Mesenchymal stem cell (in vitro differentiated cells and primary cell): Measurements from ENCODE around the gene AHSG. TPM values are rescaled to one million over a fixed set of nuclear protein-coding genes. Genes with fewer than 3 reads are reported as not detected.

Experiments
- DNase-seq: peaks from one replicate; pipeline ENCODE4 v3.0.0-alpha.2; 2013
- H2AFZ ChIP-seq: one replicate; pipeline ENCODE4 v1.6.1; 2013; ENCODE audit warnings: low read depth, mild to moderate bottlenecking, control low read depth, inconsistent platforms, low read length, moderate library complexity
- H2AK5ac ChIP-seq: 2 replicates; pipeline ENCODE4 v1.6.1; 2013; ENCODE audit warnings: low read length, moderate library complexity, mild to moderate bottlenecking, inconsistent platforms; ENCODE audit not compliant: severe bottlenecking
- H2BK120ac ChIP-seq: one replicate; pipeline ENCODE4 v1.6.1; 2013; ENCODE audit warnings: low read depth, mild to moderate bottlenecking, inconsistent platforms, low read length, moderate library complexity
- H2BK12ac ChIP-seq, 2 experiments: one replicate each; pipeline ENCODE4 v1.6.1; 2013; ENCODE audit warnings: inconsistent platforms in 2 of 2, low read length in 2 of 2, mild to moderate bottlenecking in 2 of 2, moderate library complexity in 2 of 2, control low read depth in 1 of 2
- H2BK15ac ChIP-seq: one replicate; pipeline ENCODE4 v1.6.1; 2013; ENCODE audit warnings: mild to moderate bottlenecking, low read depth, inconsistent platforms; ENCODE audit not compliant: poor library complexity, severe bottlenecking
- H2BK5ac ChIP-seq: 2 replicates; pipeline ENCODE4 v1.6.1; 2013; ENCODE audit warnings: low read depth, mild to moderate bottlenecking, low read length, control low read depth, inconsistent platforms; ENCODE audit not compliant: poor library complexity, severe bottlenecking
- H3K14ac ChIP-seq, 2 experiments: one replicate each; pipeline ENCODE4 v1.6.1; 2013; ENCODE audit warnings: inconsistent platforms in 2 of 2, low read length in 2 of 2, control low read depth in 1 of 2, mild to moderate bottlenecking in 1 of 2, moderate library complexity in 1 of 2
- H3K18ac ChIP-seq, 2 experiments: one replicate each; pipeline ENCODE4 v1.6.1; 2013; ENCODE audit warnings: inconsistent platforms in 2 of 2, low read length in 2 of 2, control low read depth in 1 of 2, low read depth in 1 of 2, mild to moderate bottlenecking in 1 of 2
- H3K23ac ChIP-seq, 2 experiments: one replicate each; pipeline ENCODE4 v1.6.1; 2013; ENCODE audit warnings: inconsistent platforms in 2 of 2, low read length in 2 of 2, mild to moderate bottlenecking in 2 of 2, moderate library complexity in 2 of 2, control low read depth in 1 of 2
- H3K27ac ChIP-seq: 2 replicates; pipeline ENCODE4 v1.5.1; 2013; ENCODE audit warnings: mild to moderate bottlenecking, moderate library complexity, low read length, control low read depth, inconsistent platforms; ENCODE audit not compliant: poor library complexity, severe bottlenecking
- H3K27me3 ChIP-seq, 2 experiments: 2 replicates each; pipeline versions ENCODE4 v1.6.1 to v1.7.0; 2013; ENCODE audit warnings: low read length in 2 of 2, mild to moderate bottlenecking in 2 of 2, moderate library complexity in 2 of 2, control low read depth in 1 of 2, inconsistent platforms in 1 of 2; ENCODE audit not compliant: control insufficient read depth in 1 of 2, insufficient read depth in 1 of 2
- H3K36me3 ChIP-seq, 2 experiments: 2 replicates each; pipeline versions ENCODE4 v1.6.1 to v1.7.0; 2013; ENCODE audit warnings: low read length in 2 of 2, control low read depth in 1 of 2, inconsistent platforms in 1 of 2, low read depth in 1 of 2, mild to moderate bottlenecking in 1 of 2; ENCODE audit not compliant: insufficient read depth in 2 of 2, control insufficient read depth in 1 of 2
- H3K4ac ChIP-seq, 2 experiments: one replicate each; pipeline ENCODE4 v1.6.1; 2013; ENCODE audit warnings: inconsistent platforms in 2 of 2, low read length in 2 of 2, mild to moderate bottlenecking in 2 of 2, moderate library complexity in 2 of 2, control low read depth in 1 of 2, low read depth in 1 of 2
- H3K4me1 ChIP-seq: 2 replicates; pipeline ENCODE4 v1.6.1; 2013; ENCODE audit warnings: low read depth, low read length, control low read depth; ENCODE audit not compliant: control insufficient read depth, insufficient read depth
- H3K4me2 ChIP-seq: 2 replicates; pipeline ENCODE4 v1.6.1; 2013; ENCODE audit warnings: low read length, mild to moderate bottlenecking, inconsistent platforms; ENCODE audit not compliant: poor library complexity, severe bottlenecking
- H3K4me3 ChIP-seq, 2 experiments: 2 replicates each; pipeline versions ENCODE4 v1.5.1 to v1.7.0; 2013; ENCODE audit warnings: low read length in 2 of 2, mild to moderate bottlenecking in 2 of 2, control low read depth in 1 of 2, low read depth in 1 of 2; ENCODE audit not compliant: insufficient read depth in 1 of 2
- H3K79me1 ChIP-seq: replicated peaks from 2 replicates; pipeline ENCODE4 v1.6.1; 2013; ENCODE audit warnings: mild to moderate bottlenecking, control low read depth, low read length, inconsistent platforms; ENCODE audit not compliant: poor library complexity, severe bottlenecking
- H3K9ac ChIP-seq: 2 replicates; pipeline ENCODE4 v1.7.0; 2013; ENCODE audit warnings: mild to moderate bottlenecking, low read length, moderate library complexity
- H3K9me3 ChIP-seq: 2 replicates; pipeline ENCODE4 v1.7.0; 2013; ENCODE audit warnings: mild to moderate bottlenecking, low read length; ENCODE audit not compliant: control insufficient read depth
- H4K8ac ChIP-seq: one replicate; pipeline ENCODE4 v1.6.1; 2013; ENCODE audit warnings: inconsistent platforms, mild to moderate bottlenecking, low read length, moderate library complexity
- H4K91ac ChIP-seq: one replicate; pipeline ENCODE4 v1.6.1; 2013; ENCODE audit warnings: mild to moderate bottlenecking, low read length, inconsistent platforms
- WGBS: methylation state at CpG from one replicate; pipeline ENCODE4 v1.1.7; 2013; ENCODE audit warnings: mixed read lengths; 5-methylcytosine and 5-hydroxymethylcytosine counted together
- small RNA-seq: library from polyadenylated mRNA; stranded (forward); fragments of <200 nt; extraction: miRNeasy Mini kit (QIAGEN cat#:217004); gene quantifications from one replicate; pipeline ENCODE3, GENCODE V24; 2013; ENCODE audit warnings: low read depth

The AHSG gene

GRCh38 chr3:186669378-186670084, 56.7 kb downstream of the AHSG start:
- H3K27ac ChIP-seq: no peak overlapping the region
- H3K9me3 ChIP-seq: no peaks in the 10 kb centered on the region
- no peak overlapping the region for H2BK120ac ChIP-seq
- H3K23ac ChIP-seq: no peak overlapping the region
- no peak overlapping the region for H2AK5ac ChIP-seq
- no peak overlapping the region for H3K9ac ChIP-seq
- no peaks in the 10 kb centered on the region for H3K4me1 ChIP-seq
- no peak overlapping the region for H2BK15ac ChIP-seq
- no peak overlapping the region for H2AFZ ChIP-seq
- no peak overlapping the region for H2BK5ac ChIP-seq
- 78% methylated on average over 1 of the region's 2 CpGs for WGBS
- no peak overlapping the region for H3K18ac ChIP-seq
- no peak overlapping the region for H3K4me3 ChIP-seq
- no peak overlapping the region for H3K4ac ChIP-seq
- no peak for DNase-seq
- H3K79me1 ChIP-seq: no peaks in the 10 kb centered on the region
- H3K36me3 ChIP-seq: no peaks in the 10 kb centered on the region
- no peak overlapping the region for H3K4me2 ChIP-seq
- H2BK12ac ChIP-seq: no peak overlapping the region
- H4K8ac ChIP-seq: no peak overlapping the region
- H3K27me3 ChIP-seq: peaks cover 54 to 57% of the 10 kb centered on the region in 2 experiments
- no peak overlapping the region for H3K14ac ChIP-seq
- H4K91ac ChIP-seq: no peak overlapping the region

GRCh38 chr3:186670155-186670554, 57.3 kb downstream of the AHSG start:
- no peak overlapping the region for H3K14ac ChIP-seq
- no peak overlapping the region for H2BK12ac ChIP-seq
- no peaks in the 10 kb centered on the region for H3K79me1 ChIP-seq
- no peak overlapping the region for H3K4me3 ChIP-seq
- no peak overlapping the region for H3K9ac ChIP-seq
- H3K4me1 ChIP-seq: no peaks in the 10 kb centered on the region
- H3K23ac ChIP-seq: no peak overlapping the region
- no peak overlapping the region for H4K91ac ChIP-seq
- no peaks in the 10 kb centered on the region for H3K36me3 ChIP-seq
- H3K4me2 ChIP-seq: no peak overlapping the region
- no peak overlapping the region for H2AFZ ChIP-seq
- no peak for DNase-seq
- no peak overlapping the region for H2BK15ac ChIP-seq
- H3K9me3 ChIP-seq: no peaks in the 10 kb centered on the region
- H4K8ac ChIP-seq: no peak overlapping the region
- no peak overlapping the region for H3K4ac ChIP-seq
- no peak overlapping the region for H3K27ac ChIP-seq
- no peak overlapping the region for H2BK120ac ChIP-seq
- no peak overlapping the region for H2BK5ac ChIP-seq
- no peak overlapping the region for H2AK5ac ChIP-seq
- H3K27me3 ChIP-seq: peaks cover 56 to 59% of the 10 kb centered on the region in 2 experiments
- no peak overlapping the region for H3K18ac ChIP-seq

Small RNA genes within 50 kb of the gene (small RNA-seq; reads per million reads assigned to genes)
- not detected for gene RF00017
